ENCODE results near the gene GALT.

GALT gene

GRCh38 chr9:34665067-34665380, 18.5 kb downstream of the GALT start:
- DNase-seq, result no peak
- Histone ChIP-seq H3K36me3 (peaks cover 4% of the 10 kb centered on the region; the same call in 1 of the 2 replicates), H3K4me3 (ENCODE audit: low read depth, low read length) (peak overlapping the region; percentile 59), H3K4me1 (no peaks in the 10 kb centered on the region; the same call in 1 of the 2 replicates), H3K9me3 (no peaks in the 10 kb centered on the region), H3K27me3 (no peaks in the 10 kb centered on the region)
- TF ChIP-seq, protein P1, sequence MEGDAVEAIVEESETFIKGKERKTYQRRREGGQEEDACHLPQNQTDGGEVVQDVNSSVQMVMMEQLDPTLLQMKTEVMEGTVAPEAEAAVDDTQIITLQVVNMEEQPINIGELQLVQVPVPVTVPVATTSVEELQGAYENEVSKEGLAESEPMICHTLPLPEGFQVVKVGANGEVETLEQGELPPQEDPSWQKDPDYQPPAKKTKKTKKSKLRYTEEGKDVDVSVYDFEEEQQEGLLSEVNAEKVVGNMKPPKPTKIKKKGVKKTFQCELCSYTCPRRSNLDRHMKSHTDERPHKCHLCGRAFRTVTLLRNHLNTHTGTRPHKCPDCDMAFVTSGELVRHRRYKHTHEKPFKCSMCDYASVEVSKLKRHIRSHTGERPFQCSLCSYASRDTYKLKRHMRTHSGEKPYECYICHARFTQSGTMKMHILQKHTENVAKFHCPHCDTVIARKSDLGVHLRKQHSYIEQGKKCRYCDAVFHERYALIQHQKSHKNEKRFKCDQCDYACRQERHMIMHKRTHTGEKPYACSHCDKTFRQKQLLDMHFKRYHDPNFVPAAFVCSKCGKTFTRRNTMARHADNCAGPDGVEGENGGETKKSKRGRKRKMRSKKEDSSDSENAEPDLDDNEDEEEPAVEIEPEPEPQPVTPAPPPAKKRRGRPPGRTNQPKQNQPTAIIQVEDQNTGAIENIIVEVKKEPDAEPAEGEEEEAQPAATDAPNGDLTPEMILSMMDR (IDR thresholded peaks at IDR 0.05; ENCODE audit: low read depth, low read length), result no peak

GRCh38 chr9:34665381-34666250, 19.1 kb downstream of the GALT start:
- Histone ChIP-seq H3K27me3 (no peaks in the 10 kb centered on the region), H3K4me1 (no peaks in the 10 kb centered on the region; the same call in 1 of the 2 replicates), H3K9me3 (no peaks in the 10 kb centered on the region), H3K36me3 (no peaks in the 10 kb centered on the region), H3K4me3 (ENCODE audit: low read depth, low read length) (peak overlapping the region; percentile 91)
- TF ChIP-seq, protein P1 (IDR thresholded peaks at IDR 0.05; ENCODE audit: low read depth, low read length), result no peak
- peak; percentile 96 for DNase-seq

- Histone ChIP-seq H3K9me3 (no peaks in the 10 kb centered on the region), H3K4me1 (no peaks in the 10 kb centered on the region), H3K27me3 (no peaks in the 10 kb centered on the region), H3K4me3 (ENCODE audit: low read depth, low read length) (no peak overlapping the region), H3K36me3 (no peaks in the 10 kb centered on the region)
- TF ChIP-seq, protein P1 (IDR thresholded peaks at IDR 0.05; ENCODE audit: low read depth, low read length), result no peak
- no peak for DNase-seq
Observed at GRCh38 chr9:34669809-34670562, 23.5 kb downstream of the GALT start.

DNA sequence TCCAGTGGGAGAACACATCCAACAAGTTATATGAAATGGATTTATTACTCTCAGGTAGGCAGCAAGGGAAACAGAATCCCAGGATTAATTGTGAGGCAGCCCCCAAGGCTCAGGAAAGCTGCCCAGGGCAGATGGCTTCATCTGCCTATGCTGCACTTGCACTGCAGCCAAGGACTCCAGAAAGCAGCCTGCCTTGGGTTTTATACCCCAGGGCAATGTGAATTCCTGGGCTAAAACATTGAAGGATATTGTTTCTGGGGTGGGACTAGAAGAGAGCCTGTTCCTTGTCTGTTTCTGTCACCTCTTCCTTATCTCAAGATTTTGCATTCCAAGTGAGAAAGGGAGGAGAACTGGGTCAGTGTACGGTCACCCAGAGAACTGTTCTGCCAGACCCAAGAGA, 24.8 kb downstream of the GALT start:
- no peaks in the 10 kb centered on the region for H3K9me3 ChIP-seq
- H3K36me3 ChIP-seq, result no peaks in the 10 kb centered on the region
- DNase-seq, result no peak
- no peak overlapping the region for H3K4me3 ChIP-seq (ENCODE audit: low read depth, low read length)
- H3K4me1 ChIP-seq, result no peaks in the 10 kb centered on the region
- H3K27me3 ChIP-seq, result no peaks in the 10 kb centered on the region
- TF ChIP-seq, protein P1 (IDR thresholded peaks at IDR 0.05; ENCODE audit: low read depth, low read length), result no peak

DNA sequence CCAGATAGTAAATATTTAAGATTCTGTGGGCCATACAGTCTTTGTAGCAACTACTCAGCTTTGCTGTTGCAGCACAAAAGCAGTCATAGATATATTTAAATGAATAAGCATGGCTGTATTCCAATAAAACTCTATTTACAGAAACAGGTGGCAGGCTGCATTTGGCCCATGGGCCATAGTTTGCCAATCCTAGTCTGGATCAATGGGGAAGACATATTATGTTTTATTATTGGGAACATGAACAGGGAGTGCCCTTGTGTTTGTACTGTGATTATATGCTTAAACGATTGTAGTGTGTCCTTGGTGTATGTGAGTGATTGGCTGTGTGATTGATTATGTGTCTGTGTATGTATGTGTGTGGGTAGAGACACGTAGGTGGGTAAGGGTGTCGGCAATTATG, 28.0 kb downstream of the GALT start:
- Histone ChIP-seq H3K27me3 (no peaks in the 10 kb centered on the region), H3K9me3 (no peaks in the 10 kb centered on the region), H3K4me1 (no peaks in the 10 kb centered on the region), H3K36me3 (no peaks in the 10 kb centered on the region), H3K4me3 (ENCODE audit: low read depth, low read length) (no peak overlapping the region)
- TF ChIP-seq, protein P1 (IDR thresholded peaks at IDR 0.05; ENCODE audit: low read depth, low read length), result no peak
- DNase-seq, result no peak

Measured in BE2C (cell line).